ENCODE results near the gene FGF19.

FGF19 gene

DNA sequence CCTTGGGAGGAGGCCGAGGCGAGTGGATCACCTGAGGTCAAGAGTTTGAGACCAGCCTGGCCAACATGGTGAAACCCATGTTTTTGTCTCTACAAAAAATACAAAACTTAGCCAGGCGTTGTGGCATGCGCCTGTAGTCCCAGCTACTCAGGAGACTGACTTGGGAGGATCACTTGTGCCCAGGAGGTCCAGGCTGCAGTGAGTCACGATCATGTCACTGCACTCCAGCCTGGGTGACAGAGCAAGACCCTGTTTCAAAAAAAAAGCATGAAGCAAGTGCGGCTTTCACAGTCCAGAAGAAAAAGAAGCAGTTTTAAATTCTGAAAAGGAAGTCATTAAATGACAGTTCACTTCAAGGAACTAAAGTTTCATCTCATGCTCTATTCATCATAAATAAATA is 21.6 kb downstream of the FGF19 start:
- ChIA-PET CTCF (no interaction called here), POLR2A (no interaction called here)
- no peak for DNase-seq (ENCODE audit: extremely low spot score)
- TF ChIP-seq ZNF384 (IDR thresholded peaks at IDR 0.05) (no peak), HDGF (IDR thresholded peaks at IDR 0.05; ENCODE audit: borderline replicate concordance) (no peak), SUZ12 (IDR thresholded peaks at IDR 0.05) (no peak), FOXK2 (IDR thresholded peaks at IDR 0.05) (no peak), BHLHE40 (IDR thresholded peaks at IDR 0.05; ENCODE audit: borderline replicate concordance) (no peak), LEF1 (IDR thresholded peaks at IDR 0.05; ENCODE audit: borderline replicate concordance) (no peak), FOXM1 (IDR thresholded peaks at IDR 0.05; ENCODE audit: borderline replicate concordance) (no peak), FOXA1 (IDR thresholded peaks at IDR 0.05) (no peak), ARNT (IDR thresholded peaks at IDR 0.05) (no peak), L3MBTL2 (conservative IDR thresholded peaks at IDR 0.05) (no peak), ELF4 (IDR thresholded peaks at IDR 0.05) (no peak)
- TF ChIP-seq, protein P1, sequence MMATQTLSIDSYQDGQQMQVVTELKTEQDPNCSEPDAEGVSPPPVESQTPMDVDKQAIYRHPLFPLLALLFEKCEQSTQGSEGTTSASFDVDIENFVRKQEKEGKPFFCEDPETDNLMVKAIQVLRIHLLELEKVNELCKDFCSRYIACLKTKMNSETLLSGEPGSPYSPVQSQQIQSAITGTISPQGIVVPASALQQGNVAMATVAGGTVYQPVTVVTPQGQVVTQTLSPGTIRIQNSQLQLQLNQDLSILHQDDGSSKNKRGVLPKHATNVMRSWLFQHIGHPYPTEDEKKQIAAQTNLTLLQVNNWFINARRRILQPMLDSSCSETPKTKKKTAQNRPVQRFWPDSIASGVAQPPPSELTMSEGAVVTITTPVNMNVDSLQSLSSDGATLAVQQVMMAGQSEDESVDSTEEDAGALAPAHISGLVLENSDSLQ (IDR thresholded peaks at IDR 0.05), result no peak

DNA sequence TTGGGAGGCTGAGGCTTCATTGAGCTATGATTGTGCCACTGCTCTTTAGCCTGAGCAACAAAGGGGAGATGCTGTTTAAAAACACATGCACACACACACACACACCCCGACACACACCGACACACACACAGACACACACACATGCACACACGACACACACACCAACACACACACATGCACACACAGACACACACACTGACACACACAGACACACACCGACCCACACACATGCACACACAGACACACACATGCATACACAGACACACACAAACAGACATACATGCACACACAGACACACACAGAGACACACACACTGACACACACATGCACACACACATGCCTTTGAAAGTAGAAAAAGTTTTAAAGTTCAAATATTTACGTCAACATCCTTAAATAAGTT is 23.1 kb downstream of the FGF19 start:
- TF ChIP-seq TARDBP (IDR thresholded peaks at IDR 0.05), result no peak
- TF ChIP-seq BHLHE40 (IDR thresholded peaks at IDR 0.05; ENCODE audit: borderline replicate concordance), result no peak
- no peak for TF ChIP-seq HDGF (IDR thresholded peaks at IDR 0.05; ENCODE audit: borderline replicate concordance)
- no peak for TF ChIP-seq NFRKB (IDR thresholded peaks at IDR 0.05)
- TF ChIP-seq L3MBTL2 (conservative IDR thresholded peaks at IDR 0.05), result no peak
- TF ChIP-seq SP1 (IDR thresholded peaks at IDR 0.05), result no peak
- no peak for TF ChIP-seq FOXK2 (IDR thresholded peaks at IDR 0.05)
- no peak for TF ChIP-seq ELF4 (IDR thresholded peaks at IDR 0.05)
- TF ChIP-seq, protein P1 (IDR thresholded peaks at IDR 0.05), result no peak
- TF ChIP-seq LEF1 (IDR thresholded peaks at IDR 0.05; ENCODE audit: borderline replicate concordance), result no peak
- no peak for TF ChIP-seq SUZ12 (IDR thresholded peaks at IDR 0.05)
- TF ChIP-seq CTBP1 (IDR thresholded peaks at IDR 0.05; ENCODE audit: borderline replicate concordance), result no peak
- no peak for TF ChIP-seq FOXA1 (IDR thresholded peaks at IDR 0.05)
- no peak for TF ChIP-seq FOXM1 (IDR thresholded peaks at IDR 0.05; ENCODE audit: borderline replicate concordance)
- TF ChIP-seq ZNF384 (IDR thresholded peaks at IDR 0.05), result no peak
- TF ChIP-seq ARNT (IDR thresholded peaks at IDR 0.05), result no peak
- DNase-seq (ENCODE audit: extremely low spot score), result no peak
- POLR2A ChIA-PET, result no interaction called here
- CTCF ChIA-PET, result no interaction called here

DNA sequence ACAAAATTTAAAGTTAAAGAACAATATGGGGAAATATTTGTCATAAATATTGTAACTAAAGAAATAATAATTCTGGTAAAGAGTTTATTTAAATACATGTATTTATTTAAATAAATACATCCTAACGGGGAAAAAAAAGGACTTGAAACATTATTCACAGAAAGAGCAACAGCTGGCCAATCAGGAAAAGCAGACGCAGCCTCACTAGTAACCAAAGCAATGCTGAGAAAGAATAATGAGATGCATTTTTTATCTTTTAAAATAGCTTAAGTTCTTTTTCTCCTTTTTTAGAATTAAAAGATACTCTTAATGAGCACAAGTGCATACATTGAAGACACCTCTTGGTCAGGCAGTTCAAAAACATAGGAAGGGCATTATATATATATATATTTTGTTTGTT is 26.1 kb downstream of the FGF19 start:
- CTCF ChIA-PET, result no interaction called here
- POLR2A ChIA-PET, result no interaction called here
- DNase-seq (ENCODE audit: extremely low spot score), result no peak
- TF ChIP-seq FOXK2 (IDR thresholded peaks at IDR 0.05), result no peak
- TF ChIP-seq LEF1 (IDR thresholded peaks at IDR 0.05; ENCODE audit: borderline replicate concordance), result no peak

DNA sequence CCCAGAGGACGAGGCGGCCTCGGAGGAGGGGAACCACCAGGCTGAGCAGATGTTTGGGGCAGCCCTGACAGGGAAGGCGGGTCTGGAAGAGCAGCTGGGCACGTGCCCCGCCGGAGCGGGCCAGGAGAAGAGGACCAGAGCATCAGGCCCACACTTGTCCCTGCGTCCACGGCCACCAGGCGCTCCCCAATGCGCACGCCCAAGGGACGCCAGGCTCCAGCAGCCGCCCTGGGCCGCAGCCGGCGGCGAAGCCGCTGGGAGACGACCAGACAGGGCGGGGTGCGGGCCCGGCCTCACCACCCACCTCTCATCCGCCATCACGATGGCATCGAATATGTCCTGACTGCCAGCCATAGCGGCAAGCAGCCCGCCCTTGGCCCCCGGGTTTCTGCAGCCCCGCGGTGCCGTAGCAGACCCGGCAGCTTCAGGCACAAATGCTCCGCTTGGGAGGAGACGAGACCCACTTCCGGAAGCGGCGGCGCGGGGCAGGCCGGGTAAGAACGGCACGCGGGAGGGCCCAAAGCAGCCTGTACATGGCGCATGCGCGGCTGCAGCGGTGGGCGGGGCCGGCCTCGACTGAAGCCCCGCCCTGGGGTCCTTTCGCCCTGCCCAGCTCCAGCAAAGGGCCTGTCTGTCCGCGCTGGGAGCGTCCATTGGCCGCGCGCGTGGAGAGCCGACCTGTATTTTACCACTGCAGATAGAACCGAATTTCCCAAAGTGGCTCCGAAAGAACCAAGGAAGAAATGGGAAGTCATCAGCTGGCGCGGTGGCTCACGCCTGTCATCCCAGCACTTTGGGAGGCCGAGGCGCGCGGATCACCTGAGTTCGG is 28.7 kb downstream of the FGF19 start, which contains the start of gene LTO1:
LTO1 (minus strand) TSS at position 468 of the 829 bp plus-strand sequence; CDS start at position 354, 114 bp downstream.
- CTCF ChIA-PET, result interaction anchor here (1.1 kb wide), 1 partner anchor 543 kb away, joined by 4 read pairs; no protein-coding TSS in a partner anchor
- peak; percentile 87 for TF ChIP-seq ELF4 (IDR thresholded peaks at IDR 0.05)
- no peak for TF ChIP-seq FOXM1 (IDR thresholded peaks at IDR 0.05; ENCODE audit: borderline replicate concordance)
- TF ChIP-seq, protein P1 (IDR thresholded peaks at IDR 0.05), result peak; percentile 69
- peak; percentile 85 for TF ChIP-seq L3MBTL2 (conservative IDR thresholded peaks at IDR 0.05)
- no peak for TF ChIP-seq SP1 (IDR thresholded peaks at IDR 0.05)
- no peak for TF ChIP-seq FOXK2 (IDR thresholded peaks at IDR 0.05)
- DNase-seq (ENCODE audit: extremely low spot score), result peak; percentile 97
- POLR2A ChIA-PET, result interaction anchor here (0.5 to 1.7 kb wide), 13 partner anchors 8 to 605 kb away, joined by 3 to 8 read pairs (median 3); partner anchors contain the start of gene MYEOV

DNA sequence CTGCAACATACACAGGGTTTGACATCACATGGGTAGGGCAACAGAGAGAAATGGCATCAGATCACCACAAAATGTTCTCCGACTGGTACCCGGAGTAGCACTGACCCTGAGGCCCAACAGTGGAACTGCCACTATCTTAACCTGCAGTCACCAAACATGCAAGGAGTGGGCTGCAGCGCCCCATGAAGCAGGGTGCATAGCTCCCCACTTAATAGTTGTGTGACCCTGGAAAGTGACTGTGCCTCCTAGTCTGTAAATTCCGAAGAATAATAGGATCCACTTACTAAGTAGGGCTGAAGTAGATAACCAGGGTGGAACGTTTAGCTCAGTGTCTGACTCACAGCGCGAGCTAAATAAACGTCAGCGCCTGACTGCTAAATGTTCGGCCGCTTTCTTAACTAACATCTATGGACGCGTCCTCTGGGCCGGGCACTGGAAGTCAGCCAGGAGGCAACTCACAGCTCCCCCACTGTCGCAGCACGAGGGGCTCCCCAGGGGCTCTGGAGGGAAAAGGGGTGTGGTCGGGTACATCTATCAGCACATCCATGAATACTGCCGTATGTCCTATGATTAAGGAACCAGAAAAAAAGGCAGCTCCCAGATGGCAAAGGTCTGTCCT is 29.4 kb downstream of the FGF19 start:
- ChIA-PET CTCF (interaction anchor here (1.1 kb wide), 1 partner anchor 542 kb away, joined by 4 read pairs; no protein-coding TSS in a partner anchor), POLR2A (interaction anchor here (0.8 to 1.7 kb wide), 8 partner anchors 8 to 506 kb away, joined by 3 to 8 read pairs (median 4); partner anchors contain the start of gene MYEOV)
- no peak for DNase-seq (ENCODE audit: extremely low spot score)
- TF ChIP-seq SP1 (IDR thresholded peaks at IDR 0.05), result no peak
- TF ChIP-seq ZNF384 (IDR thresholded peaks at IDR 0.05), result no peak
- no peak for TF ChIP-seq CTBP1 (IDR thresholded peaks at IDR 0.05; ENCODE audit: borderline replicate concordance)
- no peak for TF ChIP-seq NFRKB (IDR thresholded peaks at IDR 0.05)
- TF ChIP-seq, protein P1 (IDR thresholded peaks at IDR 0.05), result no peak
- TF ChIP-seq BHLHE40 (IDR thresholded peaks at IDR 0.05; ENCODE audit: borderline replicate concordance), result no peak
- no peak for TF ChIP-seq L3MBTL2 (conservative IDR thresholded peaks at IDR 0.05)
- no peak for TF ChIP-seq LEF1 (IDR thresholded peaks at IDR 0.05; ENCODE audit: borderline replicate concordance)

Measured in HEK293T (cell line).